Mesenchymal stem cell (in vitro differentiated cells and primary cell): Measurements from ENCODE around the gene BPI.

Source experiments
- DNase-seq: peaks from one replicate; pipeline ENCODE4 v3.0.0-alpha.2; 2013
- H2AFZ ChIP-seq: one replicate; pipeline ENCODE4 v1.6.1; 2013; ENCODE audit warnings: low read depth, mild to moderate bottlenecking, control low read depth, inconsistent platforms, low read length, moderate library complexity
- H2AK5ac ChIP-seq: 2 replicates; pipeline ENCODE4 v1.6.1; 2013; ENCODE audit warnings: low read length, moderate library complexity, mild to moderate bottlenecking, inconsistent platforms; ENCODE audit not compliant: severe bottlenecking
- H2BK120ac ChIP-seq: one replicate; pipeline ENCODE4 v1.6.1; 2013; ENCODE audit warnings: low read depth, mild to moderate bottlenecking, inconsistent platforms, low read length, moderate library complexity
- H2BK12ac ChIP-seq, 2 experiments: one replicate each; pipeline ENCODE4 v1.6.1; 2013; ENCODE audit warnings: inconsistent platforms in 2 of 2, low read length in 2 of 2, mild to moderate bottlenecking in 2 of 2, moderate library complexity in 2 of 2, control low read depth in 1 of 2
- H2BK15ac ChIP-seq: one replicate; pipeline ENCODE4 v1.6.1; 2013; ENCODE audit warnings: mild to moderate bottlenecking, low read depth, inconsistent platforms; ENCODE audit not compliant: poor library complexity, severe bottlenecking
- H2BK5ac ChIP-seq: 2 replicates; pipeline ENCODE4 v1.6.1; 2013; ENCODE audit warnings: low read depth, mild to moderate bottlenecking, low read length, control low read depth, inconsistent platforms; ENCODE audit not compliant: poor library complexity, severe bottlenecking
- H3K14ac ChIP-seq, 2 experiments: one replicate each; pipeline ENCODE4 v1.6.1; 2013; ENCODE audit warnings: inconsistent platforms in 2 of 2, low read length in 2 of 2, control low read depth in 1 of 2, mild to moderate bottlenecking in 1 of 2, moderate library complexity in 1 of 2
- H3K18ac ChIP-seq, 2 experiments: one replicate each; pipeline ENCODE4 v1.6.1; 2013; ENCODE audit warnings: inconsistent platforms in 2 of 2, low read length in 2 of 2, control low read depth in 1 of 2, low read depth in 1 of 2, mild to moderate bottlenecking in 1 of 2
- H3K23ac ChIP-seq, 2 experiments: one replicate each; pipeline ENCODE4 v1.6.1; 2013; ENCODE audit warnings: inconsistent platforms in 2 of 2, low read length in 2 of 2, mild to moderate bottlenecking in 2 of 2, moderate library complexity in 2 of 2, control low read depth in 1 of 2
- H3K27ac ChIP-seq: 2 replicates; pipeline ENCODE4 v1.5.1; 2013; ENCODE audit warnings: mild to moderate bottlenecking, moderate library complexity, low read length, control low read depth, inconsistent platforms; ENCODE audit not compliant: poor library complexity, severe bottlenecking
- H3K27me3 ChIP-seq, 2 experiments: 2 replicates each; pipeline versions ENCODE4 v1.6.1 to v1.7.0; 2013; ENCODE audit warnings: low read length in 2 of 2, mild to moderate bottlenecking in 2 of 2, moderate library complexity in 2 of 2, control low read depth in 1 of 2, inconsistent platforms in 1 of 2; ENCODE audit not compliant: control insufficient read depth in 1 of 2, insufficient read depth in 1 of 2
- H3K36me3 ChIP-seq, 2 experiments: 2 replicates each; pipeline versions ENCODE4 v1.6.1 to v1.7.0; 2013; ENCODE audit warnings: low read length in 2 of 2, control low read depth in 1 of 2, inconsistent platforms in 1 of 2, low read depth in 1 of 2, mild to moderate bottlenecking in 1 of 2; ENCODE audit not compliant: insufficient read depth in 2 of 2, control insufficient read depth in 1 of 2
- H3K4ac ChIP-seq, 2 experiments: one replicate each; pipeline ENCODE4 v1.6.1; 2013; ENCODE audit warnings: inconsistent platforms in 2 of 2, low read length in 2 of 2, mild to moderate bottlenecking in 2 of 2, moderate library complexity in 2 of 2, control low read depth in 1 of 2, low read depth in 1 of 2
- H3K4me1 ChIP-seq: 2 replicates; pipeline ENCODE4 v1.6.1; 2013; ENCODE audit warnings: low read depth, low read length, control low read depth; ENCODE audit not compliant: control insufficient read depth, insufficient read depth
- H3K4me2 ChIP-seq: 2 replicates; pipeline ENCODE4 v1.6.1; 2013; ENCODE audit warnings: low read length, mild to moderate bottlenecking, inconsistent platforms; ENCODE audit not compliant: poor library complexity, severe bottlenecking
- H3K4me3 ChIP-seq, 2 experiments: 2 replicates each; pipeline versions ENCODE4 v1.5.1 to v1.7.0; 2013; ENCODE audit warnings: low read length in 2 of 2, mild to moderate bottlenecking in 2 of 2, control low read depth in 1 of 2, low read depth in 1 of 2; ENCODE audit not compliant: insufficient read depth in 1 of 2
- H3K79me1 ChIP-seq: replicated peaks from 2 replicates; pipeline ENCODE4 v1.6.1; 2013; ENCODE audit warnings: mild to moderate bottlenecking, control low read depth, low read length, inconsistent platforms; ENCODE audit not compliant: poor library complexity, severe bottlenecking
- H3K9ac ChIP-seq: 2 replicates; pipeline ENCODE4 v1.7.0; 2013; ENCODE audit warnings: mild to moderate bottlenecking, low read length, moderate library complexity
- H3K9me3 ChIP-seq: 2 replicates; pipeline ENCODE4 v1.7.0; 2013; ENCODE audit warnings: mild to moderate bottlenecking, low read length; ENCODE audit not compliant: control insufficient read depth
- H4K8ac ChIP-seq: one replicate; pipeline ENCODE4 v1.6.1; 2013; ENCODE audit warnings: inconsistent platforms, mild to moderate bottlenecking, low read length, moderate library complexity
- H4K91ac ChIP-seq: one replicate; pipeline ENCODE4 v1.6.1; 2013; ENCODE audit warnings: mild to moderate bottlenecking, low read length, inconsistent platforms
- WGBS: methylation state at CpG from one replicate; pipeline ENCODE4 v1.1.7; 2013; ENCODE audit warnings: mixed read lengths; 5-methylcytosine and 5-hydroxymethylcytosine counted together

The BPI gene

DNA sequence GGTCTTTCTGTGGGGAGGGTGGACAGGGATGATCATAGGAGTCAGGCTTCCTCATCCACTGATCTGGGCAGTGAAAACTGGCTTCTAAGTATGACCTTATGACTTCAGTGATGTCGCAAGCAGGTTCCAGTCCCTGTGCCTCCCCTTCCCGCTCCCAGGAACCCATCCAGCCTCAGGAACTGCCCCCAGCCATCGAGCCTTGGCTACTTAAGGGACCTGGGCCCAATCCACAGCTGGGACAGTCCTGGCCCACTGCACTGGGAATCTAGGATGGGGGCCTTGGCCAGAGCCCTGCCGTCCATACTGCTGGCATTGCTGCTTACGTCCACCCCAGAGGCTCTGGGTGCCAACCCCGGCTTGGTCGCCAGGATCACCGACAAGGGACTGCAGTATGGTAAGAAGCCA is 42.3 kb downstream of the BPI start, which contains the start of gene LBP:
Gene LBP, plus strand, starts transcription at position 236 of the 405 bp plus-strand sequence. Its CDS starts 35 bp downstream, at position 271.
- Histone ChIP-seq H2BK15ac (no peak within 1 kb of the TSS), H3K4ac (no peak within 1 kb of the TSS), H3K4me2 (no peak within 1 kb of the TSS), H4K91ac (no peak within 1 kb of the TSS), H2AK5ac (no peak within 1 kb of the TSS), H3K23ac (no peak within 1 kb of the TSS), H3K4me1 (no peaks in the 10 kb centered on the region), H3K9me3 (no peaks in the 10 kb centered on the region), H2BK12ac (no peak within 1 kb of the TSS), H2BK120ac (no peak within 1 kb of the TSS), H3K27ac (no peak within 1 kb of the TSS), H2BK5ac (no peak within 1 kb of the TSS), H3K79me1 (no peaks in the 10 kb centered on the region), H3K36me3 (no peaks in the 10 kb centered on the region), H3K4me3 (no peak within 1 kb of the TSS), H3K14ac (no peak within 1 kb of the TSS), H4K8ac (no peak within 1 kb of the TSS), H2AFZ (no peak within 1 kb of the TSS), H3K9ac (peak within 1 kb of the TSS; percentile 14), H3K27me3 (peaks cover 11 to 58% of the 10 kb centered on the region in 2 experiments), H3K18ac (no peak within 1 kb of the TSS)
- WGBS, result 95% methylated on average over 8 of the region's 8 CpGs
- DNase-seq, result no peak

DNA sequence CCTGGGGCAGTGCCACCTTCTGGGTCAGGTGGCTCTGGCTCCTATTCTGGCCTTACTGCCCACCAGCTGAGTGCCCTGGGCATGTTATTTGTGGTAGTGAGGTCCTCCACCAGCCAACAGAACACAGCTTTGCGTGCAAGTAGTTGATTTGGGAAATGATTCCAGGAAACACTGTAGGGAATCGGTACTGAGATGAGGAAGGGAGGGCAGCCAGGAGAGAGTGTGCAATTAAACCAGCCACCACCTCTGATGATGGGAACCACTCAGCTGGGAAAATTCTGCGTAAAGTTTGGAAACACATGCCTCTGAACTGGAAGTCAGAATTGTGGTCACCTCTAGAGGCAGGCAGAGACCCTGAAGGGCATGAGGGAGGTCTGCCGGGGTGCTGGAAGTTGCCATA is 42.8 kb downstream of the BPI start:
- Histone ChIP-seq H3K4me3 (no peak overlapping the region), H3K4me2 (no peak overlapping the region), H3K9me3 (no peaks in the 10 kb centered on the region), H3K27me3 (peaks cover 11 to 55% of the 10 kb centered on the region in 2 experiments), H4K91ac (no peak overlapping the region), H2BK5ac (no peak overlapping the region), H3K79me1 (no peaks in the 10 kb centered on the region), H3K4ac (no peak overlapping the region), H2AFZ (no peak overlapping the region), H3K36me3 (no peaks in the 10 kb centered on the region), H3K4me1 (no peaks in the 10 kb centered on the region), H2BK15ac (no peak overlapping the region), H3K18ac (no peak overlapping the region), H2BK120ac (no peak overlapping the region), H3K9ac (no peak overlapping the region), H3K23ac (no peak overlapping the region), H2AK5ac (no peak overlapping the region), H3K27ac (no peak overlapping the region), H3K14ac (no peak overlapping the region), H4K8ac (no peak overlapping the region), H2BK12ac (no peak overlapping the region)
- 96% methylated on average over 3 of the region's 4 CpGs for WGBS
- no peak for DNase-seq

DNA sequence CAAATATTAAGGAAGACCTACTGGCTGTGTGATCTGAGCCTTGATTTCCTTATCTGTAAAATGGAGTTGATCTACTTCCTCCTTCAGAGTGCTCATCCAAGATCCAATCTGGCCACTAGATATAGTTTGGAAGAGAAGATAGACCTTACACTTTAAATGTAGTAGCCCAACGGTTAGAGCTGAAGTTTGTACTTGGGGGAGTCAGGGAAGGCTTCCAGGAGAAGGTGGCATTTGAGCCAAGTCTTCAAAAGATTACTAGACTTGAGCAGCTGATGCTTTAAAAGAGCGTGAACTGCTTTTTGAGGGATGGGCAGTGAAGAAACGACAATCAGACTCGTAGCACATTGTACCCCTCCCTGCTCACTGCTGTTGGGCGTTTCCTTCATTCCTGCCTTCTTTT is 45.9 kb downstream of the BPI start:
- DNase-seq, result no peak
- no peaks in the 10 kb centered on the region for H3K9me3 ChIP-seq
- H3K23ac ChIP-seq, result no peak overlapping the region
- no peak overlapping the region for H2BK120ac ChIP-seq
- H2BK5ac ChIP-seq, result no peak overlapping the region
- H3K18ac ChIP-seq, result no peak overlapping the region
- no peaks in the 10 kb centered on the region for H3K36me3 ChIP-seq
- no peak overlapping the region for H2AFZ ChIP-seq
- H3K4ac ChIP-seq, result no peak overlapping the region
- no peak overlapping the region for H3K9ac ChIP-seq
- H2BK15ac ChIP-seq, result no peak overlapping the region
- no peak overlapping the region for H3K4me3 ChIP-seq
- H3K27me3 ChIP-seq, result peaks cover 11 to 42% of the 10 kb centered on the region in 2 experiments
- no peak overlapping the region for H3K4me2 ChIP-seq
- H4K8ac ChIP-seq, result no peak overlapping the region
- H4K91ac ChIP-seq, result no peak overlapping the region
- no peak overlapping the region for H2BK12ac ChIP-seq
- no peak overlapping the region for H2AK5ac ChIP-seq
- 80% methylated on average over 5 of the region's 5 CpGs for WGBS
- H3K27ac ChIP-seq, result no peak overlapping the region
- H3K4me1 ChIP-seq, result no peaks in the 10 kb centered on the region
- H3K79me1 ChIP-seq, result no peaks in the 10 kb centered on the region
- no peak overlapping the region for H3K14ac ChIP-seq

- Histone ChIP-seq H3K9me3 (no peaks in the 10 kb centered on the region), H4K91ac (no peak overlapping the region), H2BK5ac (no peak overlapping the region), H2AFZ (no peak overlapping the region), H2BK12ac (no peak overlapping the region), H2BK120ac (no peak overlapping the region), H3K9ac (no peak overlapping the region), H3K4me3 (no peak overlapping the region), H2AK5ac (no peak overlapping the region), H3K18ac (no peak overlapping the region), H3K36me3 (no peaks in the 10 kb centered on the region), H3K23ac (no peak overlapping the region), H3K27ac (no peak overlapping the region), H3K4me2 (no peak overlapping the region), H3K79me1 (no peaks in the 10 kb centered on the region), H3K27me3 (peaks cover 11 to 44% of the 10 kb centered on the region in 2 experiments), H3K14ac (peak overlapping the region in 1 of 2 experiments; percentile 61), H4K8ac (no peak overlapping the region), H3K4ac (no peak overlapping the region), H2BK15ac (no peak overlapping the region), H3K4me1 (peaks cover 1% of the 10 kb centered on the region)
- DNase-seq, result no peak
- WGBS, result 83% methylated on average over 15 of the region's 15 CpGs
Observed at GRCh38 chr20:38350879-38351775, 47.2 kb downstream of the BPI start.
